Measurements from ENCODE around the gene PUSL1.

GRCh38 chr1:1332031-1332755 lies 23.8 kb downstream of the PUSL1 start:
- TF ChIP-seq POLR2A (IDR thresholded peaks at IDR 0.05) (no peak), CTCF (IDR thresholded peaks at IDR 0.05 in 4 of 5, conservative IDR thresholded peaks at IDR 0.05 in 1 of 5) (no peak)
